KBM-7 (cell line): ENCODE measurements around the gene SLC25A39.
"Not testable (repeated sequence)": the region's sequence is repeated elsewhere in the genome, so short reads cannot be mapped to it uniquely, and the experiment has no call there.

ENCODE experiments used
- DNase-seq: peaks from one replicate; pipeline ENCODE4 v3.0.0-alpha.2; 2015
- in situ Hi-C: fragments of 300-500 bp; cut with MboI; formaldehyde crosslinking; loops from 2 replicates; pipeline ENCODE4 v1.14.3; 2020; ENCODE audit warnings: low sequenced_read_pairs, low pct_unique_long_range_greater_than_20kb, mixed read lengths

The SLC25A39 gene

GRCh38 chr17:44324571-44325275 lies at the start of gene SLC25A39:
TSS of gene SLC25A39 (minus strand) at chr17:44324823. CDS start at chr17:44323562, 1,261 bp downstream.
- peak; percentile 95 for DNase-seq

GRCh38 chr17:44372036-44372435 lies 47.4 kb upstream of the SLC25A39 start:
- DNase-seq, result no peak
- in situ Hi-C loops, result no loop called here

More at GRCh38 chr17:44324571-44325275, at the start of gene SLC25A39:
- in situ Hi-C loops, result loop anchor here (10.0 kb wide), 1 partner anchor 110 kb away; the partner anchor contains the start of gene UBTF

GRCh38 chr17:44369414-44370023 lies 44.9 kb upstream of the SLC25A39 start:
- in situ Hi-C loops, DNase-seq: not testable (repeated sequence)

- DNase-seq, in situ Hi-C loops: not testable (repeated sequence)
These were observed 44.0 kb upstream of the SLC25A39 start for GRCh38 chr17:44368391-44369243.

- no peak for DNase-seq
- in situ Hi-C loops, result no loop called here
These were observed 42.8 kb upstream of the SLC25A39 start for GRCh38 chr17:44367231-44367979.

- in situ Hi-C loops, DNase-seq: not testable (repeated sequence)
These were observed 40.4 kb upstream of the SLC25A39 start for GRCh38 chr17:44365051-44365450.

- peak; percentile 44 for DNase-seq
These were observed 39.1 kb upstream of the SLC25A39 start, which contains the start of gene FAM171A2 for GRCh38 chr17:44363613-44364159. TSS of gene FAM171A2 (minus strand) at chr17:44363853. CDS start at chr17:44363714, 139 bp downstream.

GRCh38 chr17:44362949-44363612 lies 38.5 kb upstream of the SLC25A39 start:
- in situ Hi-C loops, result no loop called here
- no peak for DNase-seq

More at GRCh38 chr17:44363613-44364159, 39.1 kb upstream of the SLC25A39 start, which contains the start of gene FAM171A2:
- in situ Hi-C loops, result no loop called here

- no peak for DNase-seq
- in situ Hi-C loops, result no loop called here
These were observed 37.9 kb upstream of the SLC25A39 start for GRCh38 chr17:44362459-44362948.

- no peak for DNase-seq
- in situ Hi-C loops, result no loop called here
These were observed 37.0 kb upstream of the SLC25A39 start for GRCh38 chr17:44361292-44362260.

GRCh38 chr17:44360826-44361225 lies 36.2 kb upstream of the SLC25A39 start:
- in situ Hi-C loops, result no loop called here
- DNase-seq, result no peak

GRCh38 chr17:44360144-44360533 lies 35.5 kb upstream of the SLC25A39 start:
- in situ Hi-C loops, result no loop called here
- no peak for DNase-seq

GRCh38 chr17:44359458-44360143 lies 35.0 kb upstream of the SLC25A39 start:
- in situ Hi-C loops, result no loop called here
- DNase-seq, result no peak

GRCh38 chr17:44359006-44359405 lies 34.4 kb upstream of the SLC25A39 start:
- DNase-seq, result no peak
- in situ Hi-C loops, result no loop called here

GRCh38 chr17:44358066-44358465 lies 33.4 kb upstream of the SLC25A39 start:
- DNase-seq, result no peak

GRCh38 chr17:44356241-44356640 lies 31.6 kb upstream of the SLC25A39 start:
- in situ Hi-C loops, result no loop called here
- no peak for DNase-seq

More at GRCh38 chr17:44358066-44358465, 33.4 kb upstream of the SLC25A39 start:
- in situ Hi-C loops, result no loop called here
